ENCODE measurements around the gene FSHR.

The FSHR gene

GRCh38 chr2:49032126-49032525 is 122.2 kb downstream of the FSHR start:
- DNase-seq (ENCODE audit: low spot score), result no peak

- no peak for DNase-seq (ENCODE audit: low spot score)
Observed at GRCh38 chr2:49029406-49029805, 124.9 kb downstream of the FSHR start.

- no peak for DNase-seq (ENCODE audit: low spot score)
Observed at GRCh38 chr2:49028101-49028500, 126.2 kb downstream of the FSHR start.

GRCh38 chr2:49026706-49027105 is 127.6 kb downstream of the FSHR start:
- DNase-seq (ENCODE audit: low spot score), result no peak

- DNase-seq (ENCODE audit: low spot score), result no peak
Observed at GRCh38 chr2:49021271-49021670, 133.0 kb downstream of the FSHR start.

GRCh38 chr2:49005261-49005660 is 149.1 kb downstream of the FSHR start:
- no peak for DNase-seq (ENCODE audit: low spot score)

- DNase-seq (ENCODE audit: low spot score), result no peak
Observed at GRCh38 chr2:49004036-49004626, 150.2 kb downstream of the FSHR start.

- DNase-seq (ENCODE audit: low spot score), result no peak
Observed at GRCh38 chr2:49003201-49003600, 151.1 kb downstream of the FSHR start.

- DNase-seq (ENCODE audit: low spot score), result no peak
Observed at GRCh38 chr2:49002750-49003149, 151.6 kb downstream of the FSHR start.

GRCh38 chr2:49000695-49001094 is 153.6 kb downstream of the FSHR start:
- DNase-seq (ENCODE audit: low spot score), result no peak

- DNase-seq (ENCODE audit: low spot score), result no peak
Observed at GRCh38 chr2:48998449-48998848, 155.9 kb downstream of the FSHR start.

- DNase-seq (ENCODE audit: low spot score), result no peak
Observed at GRCh38 chr2:48993576-48993975, 160.7 kb downstream of the FSHR start.

GRCh38 chr2:48991415-48992131 is 162.7 kb downstream of the FSHR start:
- DNase-seq (ENCODE audit: low spot score), result no peak

GRCh38 chr2:48984922-48985321 is 169.4 kb downstream of the FSHR start:
- no peak for DNase-seq (ENCODE audit: low spot score)

- DNase-seq (ENCODE audit: low spot score), result no peak
Observed at GRCh38 chr2:48983551-48983950, 170.8 kb downstream of the FSHR start.

GRCh38 chr2:48982887-48983435 is 171.4 kb downstream of the FSHR start:
- DNase-seq (ENCODE audit: low spot score), result no peak

GRCh38 chr2:48980846-48981245 is 173.5 kb downstream of the FSHR start:
- no peak for DNase-seq (ENCODE audit: low spot score)

- DNase-seq (ENCODE audit: low spot score), result no peak
Observed at GRCh38 chr2:48979691-48980090, 174.6 kb downstream of the FSHR start.

GRCh38 chr2:48978131-48978530 is 176.2 kb downstream of the FSHR start:
- DNase-seq (ENCODE audit: low spot score), result no peak

GRCh38 chr2:48971801-48972200 is 182.5 kb downstream of the FSHR start:
- DNase-seq (ENCODE audit: low spot score), result no peak

GRCh38 chr2:48968011-48968410 is 186.3 kb downstream of the FSHR start:
- no peak for DNase-seq (ENCODE audit: low spot score)

GRCh38 chr2:48965204-48965603 is 189.1 kb downstream of the FSHR start:
- DNase-seq (ENCODE audit: low spot score), result no peak

GRCh38 chr2:48961009-48961408 is 193.3 kb downstream of the FSHR start:
- DNase-seq (ENCODE audit: low spot score), result no peak

- DNase-seq (ENCODE audit: low spot score), result no peak
Observed at GRCh38 chr2:48954935-48955334, 199.4 kb downstream of the FSHR start.
